GM12872 (cell line): ENCODE measurements around the gene FIG4.

Experiments used
- CTCF ChIP-seq: IDR thresholded peaks from 3 replicates; pipeline ENCODE4 v1.5.1; 2011; ENCODE audit warnings: low read depth, mild to moderate bottlenecking, low read length, moderate library complexity; ENCODE audit not compliant: insufficient read depth

FIG4 gene

DNA sequence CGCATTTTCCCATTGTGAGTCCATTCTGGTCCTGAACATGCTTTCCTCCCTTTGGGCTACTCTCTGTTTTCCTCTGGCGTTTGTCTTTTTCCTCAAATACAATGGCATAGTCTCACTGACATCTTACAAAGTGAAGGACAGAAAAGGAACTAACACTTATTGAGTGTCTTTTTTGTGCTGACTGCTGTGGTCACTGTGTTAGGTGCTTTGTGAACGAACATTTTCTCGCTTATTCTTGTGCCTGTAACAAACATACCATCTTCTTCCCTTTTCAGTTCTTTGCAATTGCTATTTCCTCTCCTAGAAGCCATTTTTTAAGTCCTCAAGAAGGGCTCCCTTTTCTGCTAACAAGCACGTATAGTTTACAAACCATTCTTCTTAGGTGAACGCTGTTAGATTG lies 15.4 kb downstream of the FIG4 start:
- TF ChIP-seq CTCF: no peak

- no peak for TF ChIP-seq CTCF
Observed at GRCh38 chr6:109713097-109713496, 22.0 kb downstream of the FIG4 start.

GRCh38 chr6:109714166-109714565 lies 23.1 kb downstream of the FIG4 start:
- no peak for TF ChIP-seq CTCF

DNA sequence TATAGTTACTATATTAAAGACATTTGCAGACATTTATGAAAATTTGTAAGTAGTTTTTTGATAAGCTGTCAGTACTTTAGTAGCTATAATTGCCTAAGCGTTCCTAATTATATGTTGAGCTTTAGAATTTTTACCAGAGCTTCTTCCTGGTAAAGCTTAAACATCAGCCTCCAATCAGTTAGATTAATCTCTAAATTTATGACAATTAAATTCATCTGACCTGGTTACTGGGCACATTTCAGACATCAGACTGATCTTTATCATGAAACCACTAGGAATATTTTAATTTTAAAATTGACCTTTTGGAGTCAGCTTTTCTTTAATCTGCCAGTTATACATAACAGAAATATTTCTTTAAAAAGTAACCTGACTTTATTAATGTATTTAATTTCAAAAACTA lies 23.5 kb downstream of the FIG4 start:
- TF ChIP-seq CTCF: no peak

DNA sequence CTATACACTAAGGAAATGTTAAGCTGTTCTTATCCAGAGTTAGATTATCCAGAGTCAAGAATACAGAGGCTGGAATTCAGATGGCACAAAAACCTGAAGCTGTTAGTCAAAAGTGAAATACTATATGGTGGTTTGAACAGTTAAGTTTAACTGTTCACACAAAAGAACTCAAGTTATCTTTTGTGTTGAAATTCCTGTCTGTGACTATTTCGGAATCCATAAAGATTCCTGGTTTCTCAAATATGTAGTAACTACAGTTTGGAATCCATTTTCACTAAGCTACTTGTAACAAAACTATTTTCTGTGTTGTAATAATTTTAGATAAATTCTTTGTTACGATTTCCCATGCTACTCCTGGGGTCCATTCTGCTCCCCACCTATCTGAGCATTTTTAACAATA lies 24.5 kb downstream of the FIG4 start:
- TF ChIP-seq CTCF: no peak

- no peak for TF ChIP-seq CTCF
Observed at GRCh38 chr6:109717971-109718370, 26.9 kb downstream of the FIG4 start.

DNA sequence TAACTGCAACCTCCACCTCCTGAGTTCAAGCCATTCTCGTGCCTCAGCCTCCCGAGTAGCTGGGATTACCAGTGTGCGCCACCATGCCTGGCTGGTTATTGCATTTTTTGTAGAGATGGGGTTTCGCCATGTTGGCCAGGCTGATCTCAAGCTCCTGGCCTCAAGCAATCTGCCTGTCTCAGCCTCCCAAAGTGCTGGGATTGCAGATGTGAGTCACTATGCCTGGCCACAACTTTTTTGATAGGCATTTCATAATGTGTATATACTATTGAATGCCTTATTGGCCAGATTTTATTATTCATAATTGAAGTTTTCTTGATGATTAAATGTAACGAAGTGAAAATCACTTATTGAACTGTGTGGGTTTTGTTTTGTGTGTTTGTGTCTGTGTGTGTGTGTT lies 27.9 kb downstream of the FIG4 start:
- TF ChIP-seq CTCF: no peak

- TF ChIP-seq CTCF: no peak
Observed at GRCh38 chr6:109720311-109720710, 29.2 kb downstream of the FIG4 start.
